NCI-H1092 (cell line): ENCODE data around the gene CFB.
"Not testable (repeated sequence)": the region's sequence is repeated elsewhere in the genome, so short reads cannot be mapped to it uniquely, and the experiment has no call there.

Experiments used
- DNase-seq: peaks from one replicate; lab custom pipeline; 2025; lab: John Stamatoyannopoulos, UW

Gene CFB

DNA sequence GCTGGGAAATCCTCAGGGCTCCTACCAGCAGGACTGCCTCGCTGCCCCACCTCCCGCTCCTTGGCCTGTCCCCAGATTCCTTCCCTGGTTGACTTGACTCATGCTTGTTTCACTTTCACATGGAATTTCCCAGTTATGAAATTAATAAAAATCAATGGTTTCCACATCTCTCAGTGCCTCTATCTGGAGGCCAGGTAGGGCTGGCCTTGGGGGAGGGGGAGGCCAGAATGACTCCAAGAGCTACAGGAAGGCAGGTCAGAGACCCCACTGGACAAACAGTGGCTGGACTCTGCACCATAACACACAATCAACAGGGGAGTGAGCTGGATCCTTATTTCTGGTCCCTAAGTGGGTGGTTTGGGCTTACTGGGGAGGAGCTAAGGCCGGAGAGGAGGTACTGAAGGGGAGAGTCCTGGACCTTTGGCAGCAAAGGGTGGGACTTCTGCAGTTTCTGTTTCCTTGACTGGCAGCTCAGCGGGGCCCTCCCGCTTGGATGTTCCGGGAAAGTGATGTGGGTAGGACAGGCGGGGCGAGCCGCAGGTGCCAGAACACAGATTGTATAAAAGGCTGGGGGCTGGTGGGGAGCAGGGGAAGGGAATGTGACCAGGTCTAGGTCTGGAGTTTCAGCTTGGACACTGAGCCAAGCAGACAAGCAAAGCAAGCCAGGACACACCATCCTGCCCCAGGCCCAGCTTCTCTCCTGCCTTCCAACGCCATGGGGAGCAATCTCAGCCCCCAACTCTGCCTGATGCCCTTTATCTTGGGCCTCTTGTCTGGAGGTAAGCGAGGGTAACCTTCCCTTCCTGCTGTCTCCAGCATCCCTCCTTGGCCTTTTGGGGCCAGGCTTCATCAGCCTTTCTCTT is at the start of gene CFB:
CFB (plus strand) TSS at position 589 of the 863 bp plus-strand sequence; CDS start at position 716, 127 bp downstream.
- no peak for DNase-seq

DNA sequence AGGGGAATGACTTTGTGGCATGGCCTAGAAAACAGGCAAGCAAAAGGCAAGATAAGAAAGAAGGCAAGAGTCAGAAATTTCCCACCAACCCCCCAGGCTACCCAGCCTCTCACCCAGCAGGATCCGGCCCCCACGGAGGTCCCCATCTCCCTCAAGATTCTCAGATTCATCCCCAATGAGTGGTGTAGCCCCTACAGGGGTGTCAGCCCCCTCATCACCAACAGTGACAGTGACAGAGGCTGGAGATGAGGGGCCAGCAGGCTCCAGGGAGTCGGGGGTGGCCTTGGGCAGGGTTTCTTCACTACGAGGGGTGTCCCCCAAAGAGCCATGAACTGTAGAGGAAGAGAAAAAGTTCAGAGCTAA is 49.4 kb upstream of the CFB start:
- no peak for DNase-seq

DNA sequence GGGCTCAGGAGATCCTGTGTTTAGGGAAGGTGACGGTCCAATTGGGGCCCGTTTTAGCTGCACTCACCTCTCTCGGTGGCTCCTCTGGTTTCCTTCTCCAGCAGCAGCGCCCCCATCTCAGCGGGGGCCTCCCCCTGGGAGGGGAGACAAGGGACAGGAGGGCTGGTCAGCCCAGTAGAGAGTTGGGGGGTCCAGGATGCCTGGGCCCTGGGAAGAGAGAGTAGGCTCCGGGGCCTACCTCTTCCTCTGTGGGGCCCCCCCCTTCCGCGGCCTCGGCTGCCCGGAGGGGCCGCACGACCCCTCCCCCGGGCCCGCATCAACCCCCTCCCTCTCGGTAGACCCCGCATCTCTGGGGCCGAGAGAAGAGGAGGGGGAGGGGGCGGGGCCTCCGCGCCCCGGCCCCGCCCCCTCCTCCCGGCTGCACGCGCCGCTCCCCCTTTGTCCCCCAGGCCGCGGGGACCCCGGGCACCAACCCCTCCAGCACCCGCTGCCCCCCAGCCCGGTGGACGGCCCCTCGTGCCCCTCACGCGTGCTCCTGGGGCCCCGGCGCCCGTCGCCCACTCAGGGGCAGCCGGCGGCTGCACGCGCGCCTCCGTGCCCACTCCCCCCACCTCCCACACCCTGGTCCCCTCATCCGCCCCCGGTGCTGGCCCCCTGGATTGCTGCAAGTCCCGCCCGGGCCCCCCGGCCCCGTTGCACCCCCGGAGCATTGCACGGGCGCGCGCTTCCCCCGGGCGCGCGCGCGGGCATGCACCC is 48.9 kb upstream of the CFB start:
- DNase-seq, result no peak

DNA sequence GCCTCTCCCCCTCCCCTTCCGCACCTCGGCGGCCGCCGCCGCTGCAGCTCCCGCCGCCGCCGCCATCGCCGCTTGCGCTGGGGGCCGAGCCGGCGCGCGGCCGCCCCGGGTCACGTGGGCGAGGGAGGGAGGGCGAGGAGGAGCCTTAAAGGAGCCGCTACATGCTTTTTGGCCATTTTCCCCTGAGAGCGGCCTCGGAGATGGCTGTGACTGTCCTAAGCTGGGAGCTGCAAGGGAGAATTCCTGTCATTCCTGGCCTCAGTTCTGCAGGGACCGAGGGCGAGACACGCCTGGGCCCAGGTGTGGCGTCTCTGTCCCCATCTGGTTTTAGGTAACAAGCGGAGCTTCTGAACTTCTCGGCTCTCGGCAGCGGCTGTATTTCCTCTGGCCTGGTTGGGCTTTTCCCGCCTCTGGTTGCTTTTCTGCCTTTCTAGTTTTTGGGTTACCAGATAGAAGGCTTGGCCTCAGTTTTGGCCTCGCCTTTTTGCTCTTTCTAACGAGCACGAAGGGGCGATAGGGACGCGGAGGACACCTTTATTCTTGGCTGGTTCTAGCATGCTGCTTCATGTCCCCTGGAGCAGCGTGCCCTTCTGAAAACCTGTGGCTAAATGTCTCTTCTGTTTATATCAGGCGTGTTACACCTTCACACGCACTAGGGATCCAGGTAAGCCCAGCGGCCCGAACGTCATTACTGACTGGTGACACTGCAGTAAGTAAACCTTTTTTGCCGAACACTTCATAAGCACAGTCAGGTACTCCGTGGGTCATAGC is 48.1 kb upstream of the CFB start, which contains the start of gene EHMT2:
EHMT2 (minus strand) TSS at position 87 of the 771 bp plus-strand sequence; CDS start at position 66, 21 bp downstream.
- DNase-seq, result peak; percentile 68

DNA sequence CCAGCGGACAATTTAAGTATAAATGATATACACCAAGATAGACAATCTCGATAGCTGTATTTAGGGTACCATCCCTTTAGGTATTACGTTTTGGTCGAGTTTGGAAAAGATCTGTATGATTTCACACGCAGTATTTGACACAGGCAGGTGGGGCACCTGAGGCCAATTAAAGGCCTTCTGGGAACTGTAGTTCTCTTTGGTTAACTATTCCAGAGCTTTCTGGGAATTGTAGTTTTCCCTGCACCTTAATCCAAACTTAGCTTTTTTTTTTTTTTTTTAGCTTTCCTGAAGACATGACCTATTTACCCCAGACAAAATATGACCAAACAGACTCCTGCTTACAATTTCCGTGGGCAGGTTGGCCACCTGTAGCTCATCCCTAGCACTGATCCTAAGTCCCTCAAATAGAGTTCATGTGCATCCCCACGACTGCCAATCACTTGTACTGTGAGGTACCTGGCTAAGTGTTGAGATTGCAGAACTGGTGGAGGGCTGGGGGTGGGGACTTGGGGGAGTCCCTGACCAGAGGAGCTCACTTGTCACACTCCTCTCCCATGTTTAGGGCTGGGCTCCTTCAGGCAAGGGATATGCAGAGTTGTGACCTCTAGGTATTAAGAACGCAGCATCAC is 47.4 kb upstream of the CFB start:
- peak; percentile 15 for DNase-seq

GRCh38 chr6:31899215-31899614 is 46.7 kb upstream of the CFB start:
- DNase-seq, result no peak

GRCh38 chr6:31899882-31900722 is 45.8 kb upstream of the CFB start:
- no peak for DNase-seq

DNA sequence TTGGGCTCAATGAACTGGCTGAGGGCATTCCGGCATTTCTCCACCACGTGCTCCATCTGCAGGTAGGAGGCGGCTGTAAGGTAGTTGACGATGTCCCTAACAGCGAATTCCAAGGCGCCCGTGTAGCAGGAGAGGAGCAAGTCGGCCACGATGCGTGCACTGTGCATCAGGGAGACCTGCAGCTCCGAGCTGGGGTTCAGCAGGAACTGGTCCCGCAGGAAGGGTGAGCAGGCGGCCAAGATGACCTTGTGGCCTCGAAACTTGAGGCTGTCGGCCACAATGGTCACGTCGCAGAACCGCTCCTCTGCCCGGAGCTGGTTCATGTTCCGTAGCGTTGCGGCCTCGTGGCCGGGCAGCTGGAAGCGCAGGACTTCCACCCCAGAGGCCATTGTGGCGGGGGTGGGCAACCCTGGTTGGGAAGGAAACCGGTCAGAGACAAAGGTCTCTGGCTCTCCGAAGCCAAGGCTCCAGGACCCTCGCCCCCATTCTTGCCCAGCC is 44.9 kb upstream of the CFB start:
- DNase-seq, result no peak

GRCh38 chr6:31901415-31901952 is 44.4 kb upstream of the CFB start:
- no peak for DNase-seq

DNA sequence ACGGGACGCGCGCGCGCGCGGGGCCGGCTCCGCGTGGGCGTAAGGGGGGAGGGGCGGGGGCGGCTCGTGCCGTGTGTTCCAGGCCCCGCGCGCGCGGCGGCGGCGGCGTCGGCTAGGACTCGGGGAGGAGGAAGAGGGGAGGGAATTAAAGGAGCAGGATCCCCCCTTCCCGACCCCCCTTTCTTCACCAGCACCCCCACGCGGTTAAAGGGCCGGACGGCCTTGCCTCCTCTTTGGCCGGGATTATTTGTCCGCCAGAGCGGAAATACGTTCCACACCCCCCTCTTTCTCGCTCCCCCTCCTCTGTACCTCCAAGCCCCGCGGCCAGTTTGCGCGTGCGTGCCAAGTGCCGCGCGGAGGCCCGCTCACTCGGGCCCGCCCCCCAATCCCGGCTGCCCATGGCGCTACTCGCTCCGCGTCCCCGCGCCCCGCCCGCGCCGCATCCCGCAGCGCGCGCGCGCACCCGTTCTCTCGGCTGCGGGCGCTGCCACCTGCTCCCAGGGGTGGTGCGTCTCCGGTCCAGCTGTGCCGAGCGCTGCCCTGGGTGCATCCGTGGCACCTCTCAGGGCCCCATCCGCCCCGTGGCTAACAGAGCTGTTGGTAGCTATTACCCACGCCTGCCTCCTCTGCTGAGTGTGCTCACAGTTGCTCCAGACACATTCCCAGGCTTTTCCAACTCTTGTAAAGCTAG is 43.8 kb upstream of the CFB start, which contains the start of gene ZBTB12:
ZBTB12 (minus strand) TSS at position 134 of the 691 bp plus-strand sequence. CDS start 781 bp downstream, outside the sequence.
- peak; percentile 87 for DNase-seq

GRCh38 chr6:31903957-31904356 is 41.9 kb upstream of the CFB start:
- no peak for DNase-seq

GRCh38 chr6:31905041-31905440 is 40.9 kb upstream of the CFB start:
- no peak for DNase-seq

- no peak for DNase-seq
These were observed 39.8 kb upstream of the CFB start for GRCh38 chr6:31906122-31906521.

GRCh38 chr6:31906727-31907126 is 39.2 kb upstream of the CFB start:
- DNase-seq, result not testable (repeated sequence)

GRCh38 chr6:31907158-31907813 is 38.6 kb upstream of the CFB start:
- no peak for DNase-seq

DNA sequence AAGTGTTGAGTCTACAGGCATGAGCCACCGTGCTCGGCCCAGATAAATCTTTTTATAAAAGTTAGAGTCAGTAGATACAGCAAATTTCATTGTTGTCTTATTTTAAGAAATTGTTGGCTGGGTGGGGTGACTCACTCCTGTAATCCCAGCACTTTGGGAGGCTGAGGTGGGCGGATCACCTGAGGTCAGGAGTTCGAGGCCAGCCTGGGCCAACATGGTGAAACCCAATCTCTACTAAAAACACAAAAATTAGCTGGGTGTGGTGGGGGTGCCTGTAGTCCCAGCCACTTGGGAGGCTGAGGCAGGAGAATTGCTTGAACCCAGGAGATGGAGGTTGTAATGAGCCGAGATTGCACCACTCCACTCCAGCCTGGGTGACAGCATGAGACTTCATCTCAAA is 37.6 kb upstream of the CFB start:
- not testable (repeated sequence) for DNase-seq

DNA sequence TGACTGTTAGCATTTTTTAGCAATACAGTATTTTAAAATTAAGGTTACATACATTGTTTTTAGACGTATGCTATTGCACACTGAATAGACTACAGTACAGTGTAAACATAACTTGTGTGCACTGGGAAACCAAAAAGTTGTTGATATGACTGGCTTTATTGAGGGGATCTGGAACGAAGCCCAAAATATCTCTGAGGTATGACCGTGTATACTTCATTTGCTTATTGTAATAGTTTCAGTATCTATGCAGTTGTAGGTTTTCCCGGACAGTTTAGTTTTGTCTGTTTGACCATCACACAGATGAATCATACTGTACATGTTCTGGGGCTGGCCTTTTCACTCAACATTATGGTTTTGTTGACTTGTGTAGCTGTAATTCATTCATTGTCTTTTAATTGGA is 37.1 kb upstream of the CFB start:
- no peak for DNase-seq

GRCh38 chr6:31909298-31909697 is 36.6 kb upstream of the CFB start:
- DNase-seq, result not testable (repeated sequence)
